Trophoblast cell (in vitro differentiated cells and primary cell): ENCODE data around the gene PEX6.

ENCODE experiments used
- DNase-seq, 2 donors: peaks; one replicate each; pipeline ENCODE4 v3.0.0-alpha.2; 2016
- H2AFZ ChIP-seq: 2 replicates; pipeline ENCODE4 v1.6.1; 2013; ENCODE audit warnings: low read length, moderate library complexity, mild to moderate bottlenecking; ENCODE audit not compliant: insufficient read depth, poor library complexity
- H2AK5ac ChIP-seq: 2 replicates; pipeline ENCODE4 v1.6.1; 2013; ENCODE audit warnings: mild to moderate bottlenecking, low read length
- H2BK120ac ChIP-seq: 2 replicates; pipeline ENCODE4 v1.6.1; 2013; ENCODE audit warnings: low read length, mild to moderate bottlenecking, moderate library complexity; ENCODE audit not compliant: insufficient read depth, poor library complexity
- H2BK12ac ChIP-seq: 2 replicates; pipeline ENCODE4 v1.6.1; 2013; ENCODE audit warnings: mild to moderate bottlenecking, low read length, moderate library complexity
- H2BK5ac ChIP-seq: 2 replicates; pipeline ENCODE4 v1.6.1; 2013; ENCODE audit warnings: low read length, low read depth, moderate library complexity, mild to moderate bottlenecking; ENCODE audit not compliant: poor library complexity
- H3K14ac ChIP-seq: 2 replicates; pipeline ENCODE4 v1.6.1; 2013; ENCODE audit warnings: mild to moderate bottlenecking, low read length
- H3K18ac ChIP-seq: 2 replicates; pipeline ENCODE4 v1.6.1; 2013; ENCODE audit warnings: mild to moderate bottlenecking, low read length
- H3K23ac ChIP-seq: 2 replicates; pipeline ENCODE4 v1.6.1; 2013; ENCODE audit warnings: low read length
- H3K27ac ChIP-seq: 2 replicates; pipeline ENCODE4 v1.5.1; 2013; ENCODE audit warnings: low read depth, mild to moderate bottlenecking, inconsistent platforms, low read length, moderate library complexity
- H3K27me3 ChIP-seq: 2 replicates; pipeline ENCODE4 v1.6.1; 2013; ENCODE audit warnings: inconsistent platforms, mild to moderate bottlenecking, low read length, moderate library complexity; ENCODE audit not compliant: insufficient read depth
- H3K36me3 ChIP-seq, 2 experiments: 1 replicate in 1 of 2; 2 replicates in 1 of 2; pipeline ENCODE4 v1.6.1; 2013; ENCODE audit warnings: low read length in 2 of 2, mild to moderate bottlenecking in 2 of 2, moderate library complexity in 1 of 2; ENCODE audit not compliant: insufficient read depth in 2 of 2, control insufficient read depth in 1 of 2
- H3K4ac ChIP-seq: 2 replicates; pipeline ENCODE4 v1.6.1; 2013; ENCODE audit warnings: low read depth, mild to moderate bottlenecking, low read length, moderate library complexity
- H3K4me1 ChIP-seq, 2 experiments: 1 replicate in 1 of 2; 2 replicates in 1 of 2; pipeline ENCODE4 v1.6.1; 2013; ENCODE audit warnings: low read length in 2 of 2, mild to moderate bottlenecking in 2 of 2, moderate library complexity in 1 of 2; ENCODE audit not compliant: insufficient read depth in 2 of 2, control insufficient read depth in 1 of 2
- H3K4me2 ChIP-seq: 2 replicates; pipeline ENCODE4 v1.6.1; 2013; ENCODE audit warnings: inconsistent platforms, mild to moderate bottlenecking, low read length, moderate library complexity
- H3K4me3 ChIP-seq: 2 replicates; pipeline ENCODE4 v1.5.1; 2013; ENCODE audit warnings: mild to moderate bottlenecking, low read depth, low read length, inconsistent platforms
- H3K79me1 ChIP-seq: one replicate; pipeline ENCODE4 v1.6.1; 2013; ENCODE audit warnings: low read length
- H3K79me2 ChIP-seq: 2 replicates; pipeline ENCODE4 v1.6.1; 2013; ENCODE audit warnings: low read length, mild to moderate bottlenecking; ENCODE audit not compliant: control insufficient read depth, insufficient read depth, poor library complexity
- H3K9ac ChIP-seq: 2 replicates; pipeline ENCODE4 v1.6.1; 2013; ENCODE audit warnings: mild to moderate bottlenecking, low read length
- H3K9me3 ChIP-seq: 2 replicates; pipeline ENCODE4 v1.6.1; 2013; ENCODE audit warnings: low read depth, mild to moderate bottlenecking, control low read depth, inconsistent platforms, low read length; ENCODE audit not compliant: insufficient read depth
- H4K12ac ChIP-seq: 2 replicates; pipeline ENCODE4 v1.6.1; 2013; ENCODE audit warnings: low read depth, mild to moderate bottlenecking, low read length, moderate library complexity
- H4K8ac ChIP-seq: 2 replicates; pipeline ENCODE4 v1.6.1; 2013; ENCODE audit warnings: low read depth, mild to moderate bottlenecking, low read length, moderate library complexity
- H4K91ac ChIP-seq: one replicate; pipeline ENCODE4 v1.6.1; 2013; ENCODE audit warnings: low read depth, mild to moderate bottlenecking, low read length, moderate library complexity
- WGBS: extraction: QIAGEN DNeasy Blood & Tissue Kit; methylation state at CpG from one replicate; pipeline ENCODE4 v1.1.7; 2013; ENCODE audit warnings: missing lambda C conversion rate; ENCODE audit not compliant: insufficient read length, insufficient coverage; ENCODE audit errors: extremely low coverage; 5-methylcytosine and 5-hydroxymethylcytosine counted together

PEX6 gene

GRCh38 chr6:42988486-42989020 is 9.6 kb upstream of the PEX6 start:
- no peak overlapping the region for H4K91ac ChIP-seq
- no peak overlapping the region for H3K4me3 ChIP-seq
- H3K9ac ChIP-seq, result no peak overlapping the region
- H3K27me3 ChIP-seq, result no peaks in the 10 kb centered on the region
- H3K14ac ChIP-seq, result no peak overlapping the region
- H4K8ac ChIP-seq, result no peak overlapping the region
- no peak overlapping the region for H3K23ac ChIP-seq
- no peak overlapping the region for H2BK5ac ChIP-seq
- no peak overlapping the region for H2AFZ ChIP-seq
- H2BK120ac ChIP-seq, result no peak overlapping the region
- H3K79me2 ChIP-seq, result peaks cover 5% of the 10 kb centered on the region
- H3K79me1 ChIP-seq, result peaks cover 7% of the 10 kb centered on the region
- peaks cover 9 to 17% of the 10 kb centered on the region in 2 experiments for H3K36me3 ChIP-seq
- no peak for DNase-seq
- H3K9me3 ChIP-seq, result peaks cover 2% of the 10 kb centered on the region
- no peak overlapping the region for H3K4me2 ChIP-seq
- no peak overlapping the region for H3K18ac ChIP-seq
- no CpG with 5 or more reads among the region's 1 CpG for WGBS
- H2AK5ac ChIP-seq, result no peak overlapping the region
- no peak overlapping the region for H4K12ac ChIP-seq
- no peak overlapping the region for H2BK12ac ChIP-seq
- H3K27ac ChIP-seq, result no peak overlapping the region
- H3K4ac ChIP-seq, result no peak overlapping the region
- H3K4me1 ChIP-seq, result peaks cover 5 to 8% of the 10 kb centered on the region in 2 experiments

GRCh38 chr6:42987533-42988451 is 8.8 kb upstream of the PEX6 start:
- Histone ChIP-seq H2BK5ac (no peak overlapping the region), H3K27me3 (no peaks in the 10 kb centered on the region), H3K4me2 (no peak overlapping the region), H2AFZ (no peak overlapping the region), H2BK12ac (no peak overlapping the region), H3K18ac (no peak overlapping the region), H3K23ac (no peak overlapping the region), H3K4me1 (peaks cover 5 to 8% of the 10 kb centered on the region in 2 experiments), H3K79me1 (peaks cover 7% of the 10 kb centered on the region), H4K91ac (no peak overlapping the region), H2BK120ac (no peak overlapping the region), H3K4me3 (no peak overlapping the region), H3K9me3 (peaks cover 2% of the 10 kb centered on the region), H3K79me2 (peaks cover 5% of the 10 kb centered on the region), H3K14ac (no peak overlapping the region), H3K4ac (no peak overlapping the region), H3K9ac (no peak overlapping the region), H3K36me3 (peaks cover 9 to 17% of the 10 kb centered on the region in 2 experiments), H4K12ac (no peak overlapping the region), H3K27ac (no peak overlapping the region), H4K8ac (no peak overlapping the region), H2AK5ac (no peak overlapping the region)
- DNase-seq, result no peak
- WGBS, result no CpG with 5 or more reads among the region's 5 CpGs

- H4K8ac ChIP-seq, result peak overlapping the region; percentile 77
- peak overlapping the region; percentile 70 for H3K4ac ChIP-seq
- no peak overlapping the region for H2BK120ac ChIP-seq
- no peak overlapping the region for H4K12ac ChIP-seq
- peak overlapping the region; percentile 84 for H3K18ac ChIP-seq
- peaks cover 6 to 11% of the 10 kb centered on the region in 2 experiments for H3K36me3 ChIP-seq
- WGBS, result no CpG with 5 or more reads among the region's 13 CpGs
- H3K14ac ChIP-seq, result peak overlapping the region; percentile 95
- peak overlapping the region; percentile 89 for H2AFZ ChIP-seq
- no peak overlapping the region for H3K27ac ChIP-seq
- no peak overlapping the region for H2BK12ac ChIP-seq
- H3K9me3 ChIP-seq, result peaks cover 2% of the 10 kb centered on the region
- peak overlapping the region; percentile 86 for H3K4me2 ChIP-seq
- H3K79me1 ChIP-seq, result peaks cover 7% of the 10 kb centered on the region
- H3K23ac ChIP-seq, result no peak overlapping the region
- H3K4me1 ChIP-seq, result peaks cover 5 to 8% of the 10 kb centered on the region in 2 experiments
- peaks cover 5% of the 10 kb centered on the region for H3K79me2 ChIP-seq
- peak in 1 of 2 donors; percentile 9 for DNase-seq
- no peaks in the 10 kb centered on the region for H3K27me3 ChIP-seq
- H2AK5ac ChIP-seq, result peak overlapping the region; percentile 0
- H3K9ac ChIP-seq, result peak overlapping the region; percentile 94
- no peak overlapping the region for H2BK5ac ChIP-seq
- peak overlapping the region; percentile 89 for H4K91ac ChIP-seq
- H3K4me3 ChIP-seq, result peak overlapping the region; percentile 91
Observed at GRCh38 chr6:42984924-42985475, 6.0 kb upstream of the PEX6 start.

GRCh38 chr6:42984001-42984923 is 5.3 kb upstream of the PEX6 start, which contains the start of gene PPP2R5D:
Gene PPP2R5D, plus strand, starts transcription at chr6:42984570. Its CDS starts 108 bp downstream, at chr6:42984678.
- peak within 1 kb of the TSS; percentile 95 for H3K14ac ChIP-seq
- peak within 1 kb of the TSS; percentile 94 for H3K9ac ChIP-seq
- peaks cover 3 to 5% of the 10 kb centered on the region in 2 experiments for H3K36me3 ChIP-seq
- peak within 1 kb of the TSS; percentile 0 for H2AK5ac ChIP-seq
- H3K27me3 ChIP-seq, result no peaks in the 10 kb centered on the region
- H3K79me1 ChIP-seq, result peaks cover 8% of the 10 kb centered on the region
- H3K9me3 ChIP-seq, result no peaks in the 10 kb centered on the region
- H3K4ac ChIP-seq, result peak within 1 kb of the TSS; percentile 70
- DNase-seq, result peak; percentile 99
- H3K4me3 ChIP-seq, result peak within 1 kb of the TSS; percentile 91
- peak within 1 kb of the TSS; percentile 86 for H4K8ac ChIP-seq
- H2BK12ac ChIP-seq, result no peak within 1 kb of the TSS
- H4K91ac ChIP-seq, result peak within 1 kb of the TSS; percentile 89
- peak within 1 kb of the TSS; percentile 66 for H4K12ac ChIP-seq
- no CpG with 5 or more reads among the region's 59 CpGs for WGBS
- H3K23ac ChIP-seq, result no peak within 1 kb of the TSS
- H3K27ac ChIP-seq, result peak within 1 kb of the TSS; percentile 32
- H2AFZ ChIP-seq, result peak within 1 kb of the TSS; percentile 89
- peak within 1 kb of the TSS; percentile 84 for H3K18ac ChIP-seq
- peak within 1 kb of the TSS; percentile 96 for H3K4me2 ChIP-seq
- peaks cover 5% of the 10 kb centered on the region for H3K79me2 ChIP-seq
- peak within 1 kb of the TSS; percentile 20 for H2BK5ac ChIP-seq
- H2BK120ac ChIP-seq, result peak within 1 kb of the TSS; percentile 40
- peaks cover 8 to 10% of the 10 kb centered on the region in 2 experiments for H3K4me1 ChIP-seq
